Keratinocyte (primary cell): Measurements from ENCODE around the gene SLC35E3. TPM values are rescaled to one million over a fixed set of nuclear protein-coding genes. Genes with fewer than 3 reads are reported as not detected.
"Not testable (repeated sequence)": the region's sequence is repeated elsewhere in the genome, so short reads cannot be mapped to it uniquely, and the experiment has no call there.

Source experiments
- DNase-seq: peaks from one replicate; pipeline ENCODE4 v3.0.0-alpha.2; 2011; ENCODE audit warnings: low read depth, missing footprints, low spot score
- FAIRE-seq: peaks from 2 replicates; lab custom pipeline; 2011; peaks lifted over from hg19 to GRCh38; lab: Jason Lieb, UNC
- H2AFZ ChIP-seq: 2 replicates; pipeline ENCODE4 v1.6.0; 2012; ENCODE audit warnings: low read length, control low read depth, inconsistent platforms; ENCODE audit not compliant: control insufficient read depth
- H3K27ac ChIP-seq: 2 replicates; pipeline ENCODE4 v1.5.1; 2011; ENCODE audit warnings: low read length; ENCODE audit not compliant: control insufficient read depth, insufficient read depth
- H3K27me3 ChIP-seq: 3 replicates; pipeline ENCODE4 v1.6.0; 2011; ENCODE audit warnings: low read length; ENCODE audit not compliant: control insufficient read depth, insufficient read depth; ENCODE audit errors: extremely low read depth
- H3K36me3 ChIP-seq, 2 experiments: 2 replicates in 1 of 2; 3 replicates in 1 of 2; pipeline ENCODE4 v1.5.1; 2011; ENCODE audit warnings: low read length in 2 of 2, mild to moderate bottlenecking in 1 of 2; ENCODE audit not compliant: control insufficient read depth in 2 of 2, insufficient read depth in 2 of 2; ENCODE audit errors: extremely low read depth in 1 of 2
- H3K4me1 ChIP-seq: 3 replicates; pipeline ENCODE4 v1.5.1; 2011; ENCODE audit warnings: low read length; ENCODE audit not compliant: control insufficient read depth, insufficient read depth; ENCODE audit errors: extremely low read depth
- H3K4me2 ChIP-seq: 3 replicates; pipeline ENCODE4 v1.6.0; 2011; ENCODE audit warnings: low read depth, low read length; ENCODE audit not compliant: control insufficient read depth, insufficient read depth; ENCODE audit errors: extremely low read depth
- H3K4me3 ChIP-seq, 3 experiments: fragments of 200-600 bp in 1 of 3; sonication (generic) in 1 of 3; 2 replicates in 2 of 3; 3 replicates in 1 of 3; pipeline ENCODE4 v1.5.1; 2011 to 2016; ENCODE audit warnings: low read length in 3 of 3, mild to moderate bottlenecking in 3 of 3, control low read depth in 2 of 3, inconsistent platforms in 1 of 3, low read depth in 1 of 3, mixed read lengths in 1 of 3, mixed run types in 1 of 3, moderate library complexity in 1 of 3; ENCODE audit not compliant: control insufficient read depth in 2 of 3, insufficient read depth in 2 of 3; ENCODE audit errors: extremely low read depth in 1 of 3
- H3K79me2 ChIP-seq: 2 replicates; pipeline ENCODE4 v1.6.0; 2012; ENCODE audit warnings: low read length; ENCODE audit not compliant: control insufficient read depth, insufficient read depth
- H3K9ac ChIP-seq: 3 replicates; pipeline ENCODE4 v1.6.0; 2011; ENCODE audit warnings: low read length; ENCODE audit not compliant: control insufficient read depth, insufficient read depth; ENCODE audit errors: extremely low read depth
- H3K9me1 ChIP-seq: 3 replicates; pipeline ENCODE4 v1.6.0; 2011; ENCODE audit warnings: low read length; ENCODE audit not compliant: control insufficient read depth, insufficient read depth; ENCODE audit errors: extremely low read depth
- H3K9me3 ChIP-seq: 2 replicates; pipeline ENCODE4 v1.5.1; 2012; ENCODE audit warnings: low read depth, low read length; ENCODE audit not compliant: control insufficient read depth
- H4K20me1 ChIP-seq: 3 replicates; pipeline ENCODE4 v1.6.0; 2011; ENCODE audit warnings: low read length; ENCODE audit not compliant: control insufficient read depth, insufficient read depth; ENCODE audit errors: extremely low read depth
- CTCF ChIP-seq, 3 experiments: IDR thresholded peaks in 1 of 3; conservative IDR thresholded peaks in 1 of 3; optimal IDR thresholded peaks in 1 of 3; 2 replicates in 2 of 3; 3 replicates in 1 of 3; pipeline versions ENCODE3 to v1.5.1; 2011; ENCODE audit warnings: low read length in 3 of 3, mild to moderate bottlenecking in 3 of 3, moderate library complexity in 2 of 3, control low read depth in 1 of 3, inconsistent platforms in 1 of 3; ENCODE audit not compliant: insufficient read depth in 2 of 3; ENCODE audit errors: extremely low read depth in 1 of 3
- EZH2 ChIP-seq: IDR thresholded peaks from one replicate; pipeline ENCODE4 v1.6.1; 2012; ENCODE audit warnings: inconsistent platforms, mild to moderate bottlenecking, low read length, moderate library complexity
- dilution Hi-C: fragments of 300-500 bp; cut with MboI; formaldehyde crosslinking; loops from one replicate; pipeline ENCODE4 v1.7.0; 2020; ENCODE audit warnings: low sequenced_read_pairs; ENCODE audit not compliant: extremely low pct_ligation_motif_present
- polyA plus RNA-seq, 5 experiments: library from polyadenylated mRNA; depleted of rRNA in 3 of 5; stranded (reverse) in 3 of 5; stranded (forward) in 1 of 5; unstranded in 1 of 5; fragments of >200 nt; gene quantifications; 1 replicate in 1 of 5; 2 replicates in 3 of 5; 3 replicates in 1 of 5; pipeline versions ENCODE4 v1.2.1 to v1.2.3, GENCODE V29; 2011 to 2012; ENCODE audit warnings: missing spikeins in 2 of 5, low read depth in 1 of 5, low replicate concordance in 1 of 5

The SLC35E3 gene
- polyA plus RNA-seq, 1 donor (not counting 4 experiments of a cell fraction or from before 2014, with no cell fraction given), result 9.9 TPM

- H3K27ac ChIP-seq, result no peak overlapping the region
- no peaks in the 10 kb centered on the region for H3K27me3 ChIP-seq
- dilution Hi-C loops, result no loop called here
- H2AFZ ChIP-seq, result no peak overlapping the region
- no peaks in the 10 kb centered on the region for H3K9me3 ChIP-seq
- DNase-seq (no peak), FAIRE-seq (no peak)
- peaks cover 61% of the 10 kb centered on the region for H3K79me2 ChIP-seq
- no peak overlapping the region for H3K9ac ChIP-seq
- no peak overlapping the region for H3K4me3 ChIP-seq
- H3K4me2 ChIP-seq, result no peak overlapping the region
- TF ChIP-seq CTCF (optimal IDR thresholded peaks at IDR 0.05 in 1 of 3, IDR thresholded peaks at IDR 0.05 in 1 of 3, conservative IDR thresholded peaks at IDR 0.05 in 1 of 3; ENCODE audit: extremely low read depth in 1 of 3, insufficient read depth in 2 of 3, low read length in 3 of 3), result no peak
- no peak for TF ChIP-seq EZH2
- H4K20me1 ChIP-seq, result no peaks in the 10 kb centered on the region
- no peaks in the 10 kb centered on the region for H3K9me1 ChIP-seq
- H3K36me3 ChIP-seq, result peaks cover 14 to 15% of the 10 kb centered on the region in 2 experiments
- no peaks in the 10 kb centered on the region for H3K4me1 ChIP-seq
Observed at GRCh38 chr12:68815928-68816800, 70.2 kb downstream of the SLC35E3 start.

- H3K4me3 ChIP-seq, H3K27ac ChIP-seq, H3K4me2 ChIP-seq, dilution Hi-C loops, FAIRE-seq, H3K9me1 ChIP-seq, H3K27me3 ChIP-seq, H4K20me1 ChIP-seq, DNase-seq, H3K9ac ChIP-seq, H3K9me3 ChIP-seq, H3K4me1 ChIP-seq, H2AFZ ChIP-seq: not testable (repeated sequence)
- Histone ChIP-seq H3K36me3 (peaks cover 18 to 33% of the 10 kb centered on the region in 2 experiments), H3K79me2 (peaks cover 38% of the 10 kb centered on the region)
Observed at GRCh38 chr12:68819481-68819880, 73.5 kb downstream of the SLC35E3 start.
